NT2/D1 (cell line): Measurements from ENCODE around the gene SLC52A1.

Experiments
- DNase-seq: peaks from one replicate; pipeline ENCODE4 v3.0.0-alpha.2; 2011; ENCODE audit warnings: low read depth, low spot score
- H3K27me3 ChIP-seq: 2 replicates; pipeline ENCODE4 v1.6.0; 2011; ENCODE audit warnings: mild to moderate bottlenecking; ENCODE audit not compliant: insufficient read length, insufficient read depth
- H3K36me3 ChIP-seq: 2 replicates; pipeline ENCODE4 v1.6.1; 2011; ENCODE audit warnings: mild to moderate bottlenecking, low read length, mixed read lengths; ENCODE audit not compliant: insufficient read depth, insufficient read length
- H3K4me1 ChIP-seq: 2 replicates; pipeline ENCODE4 v1.5.1; 2011; ENCODE audit not compliant: insufficient read depth, insufficient read length
- H3K4me3 ChIP-seq: 2 replicates; pipeline ENCODE4 v1.5.1; 2011; ENCODE audit warnings: low read depth; ENCODE audit not compliant: insufficient read length
- H3K9ac ChIP-seq: 2 replicates; pipeline ENCODE4 v1.6.0; 2011; ENCODE audit warnings: low read depth; ENCODE audit not compliant: insufficient read length
- H3K9me3 ChIP-seq: 2 replicates; pipeline ENCODE4 v1.5.1; 2011; ENCODE audit warnings: mild to moderate bottlenecking, low read length; ENCODE audit not compliant: insufficient read depth
- SUZ12 ChIP-seq: IDR thresholded peaks from 2 replicates; pipeline ENCODE4 v1.6.1; 2011; ENCODE audit not compliant: insufficient read length, insufficient read depth; ENCODE audit errors: extremely low read depth
- YY1 ChIP-seq: IDR thresholded peaks from 2 replicates; pipeline ENCODE4 v1.6.1; 2011; ENCODE audit not compliant: insufficient read length, insufficient read depth
- ZNF274 ChIP-seq: IDR thresholded peaks from 2 replicates; pipeline ENCODE4 v1.6.1; 2011; ENCODE audit warnings: mild to moderate bottlenecking, low read depth, low read length

Gene SLC52A1

DNA sequence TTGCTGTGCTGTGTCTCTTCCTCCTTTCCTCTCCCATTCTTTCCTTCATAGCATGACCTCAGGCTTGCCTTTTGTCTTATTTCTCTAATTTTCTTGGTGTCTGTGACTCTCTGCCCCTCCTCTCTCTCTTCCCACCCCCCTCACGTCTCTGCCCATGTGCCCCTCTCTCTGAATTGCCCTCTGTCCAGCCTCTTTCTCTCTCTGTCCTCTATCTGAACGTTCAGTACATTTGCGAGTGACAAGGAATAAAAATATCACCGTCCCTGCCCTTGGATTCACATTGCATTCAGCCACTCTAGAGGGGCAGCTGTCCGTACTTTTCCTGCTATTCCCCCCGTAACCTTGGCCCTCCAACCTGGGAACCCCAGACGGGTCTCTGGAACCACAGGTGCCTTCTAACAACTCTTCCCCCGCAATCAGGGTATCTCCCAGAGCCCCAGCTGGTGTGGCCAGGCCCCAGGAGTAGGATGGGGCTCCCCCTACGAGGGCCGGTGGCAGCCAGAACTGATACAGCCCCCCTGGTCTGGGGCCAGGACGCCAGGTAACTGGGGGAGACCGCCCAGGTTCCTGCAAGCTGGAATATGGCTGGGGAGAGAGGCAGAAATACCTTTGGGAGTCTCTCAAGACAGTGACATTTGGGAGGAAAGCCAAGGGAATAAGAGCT, 35.7 kb downstream of the SLC52A1 start:
- TF ChIP-seq YY1: no peak
- TF ChIP-seq ZNF274: no peak
- TF ChIP-seq SUZ12: no peak
- Histone ChIP-seq H3K9ac (peak overlapping the region; percentile 90), H3K4me1 (peaks cover 14% of the 10 kb centered on the region), H3K36me3 (peaks cover 41% of the 10 kb centered on the region), H3K9me3 (no peaks in the 10 kb centered on the region), H3K27me3 (no peaks in the 10 kb centered on the region), H3K4me3 (peak overlapping the region; percentile 85)
- no peak for DNase-seq

GRCh38 chr17:4998732-4999429, 36.3 kb downstream of the SLC52A1 start:
- Histone ChIP-seq H3K9ac (peak overlapping the region; percentile 90), H3K27me3 (no peaks in the 10 kb centered on the region), H3K36me3 (peaks cover 34% of the 10 kb centered on the region), H3K9me3 (no peaks in the 10 kb centered on the region), H3K4me1 (peaks cover 14% of the 10 kb centered on the region), H3K4me3 (peak overlapping the region; percentile 85)
- no peak for DNase-seq
- no peak for TF ChIP-seq ZNF274
- no peak for TF ChIP-seq YY1
- TF ChIP-seq SUZ12: no peak

- DNase-seq: peak; percentile 22
- Histone ChIP-seq H3K9ac (peak overlapping the region; percentile 90), H3K36me3 (peaks cover 27% of the 10 kb centered on the region), H3K27me3 (no peaks in the 10 kb centered on the region), H3K4me1 (peaks cover 14% of the 10 kb centered on the region), H3K4me3 (peak overlapping the region; percentile 85), H3K9me3 (no peaks in the 10 kb centered on the region)
- TF ChIP-seq YY1: no peak
- no peak for TF ChIP-seq SUZ12
- TF ChIP-seq ZNF274: no peak
These were observed 37.0 kb downstream of the SLC52A1 start for GRCh38 chr17:4998027-4998731.

DNA sequence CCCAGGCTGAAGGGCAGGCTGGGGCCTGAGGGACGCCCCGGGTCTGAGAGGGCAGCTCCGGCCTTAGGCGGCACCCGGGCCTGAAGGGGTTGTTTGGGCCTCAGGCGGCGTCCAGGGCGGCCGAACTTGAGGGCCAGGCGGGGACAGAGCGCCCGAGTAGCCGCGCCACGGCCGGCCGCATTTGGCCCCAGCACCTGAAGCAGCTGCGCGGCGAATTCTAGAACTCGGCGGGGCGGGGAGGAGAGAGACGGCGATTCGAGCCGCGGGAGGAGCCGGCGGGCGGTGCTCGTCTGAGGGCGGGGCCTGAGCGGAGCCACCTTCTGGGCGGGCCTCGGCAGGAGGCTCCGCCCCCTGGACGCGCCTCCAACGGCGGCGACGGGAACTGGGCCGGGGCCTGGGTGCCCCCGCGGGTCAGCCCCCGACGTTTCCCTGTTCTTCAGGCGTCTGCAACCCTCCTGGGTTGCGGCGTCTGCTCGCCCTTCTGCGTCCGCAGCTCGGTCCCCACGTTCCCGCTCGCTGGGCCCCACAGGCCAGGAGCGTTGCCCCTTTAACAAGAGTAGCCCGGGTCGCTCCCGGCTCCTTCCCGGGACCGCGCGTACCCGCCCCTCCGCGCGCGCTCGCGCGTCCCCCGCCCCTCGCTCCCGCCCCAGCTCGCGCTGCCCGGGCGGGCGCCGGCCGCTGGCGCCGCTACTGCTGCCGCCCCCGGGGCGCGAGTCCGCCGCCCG, 37.8 kb downstream of the SLC52A1 start, which contains the start of the genes INCA1 and KIF1C:
Gene INCA1, minus strand, starts transcription at position 221 of the 725 bp plus-strand sequence. CDS start 3,085 bp downstream, outside the sequence.
Gene KIF1C, plus strand, starts transcription at position 649 of the 725 bp plus-strand sequence. CDS start 2,297 bp downstream, outside the sequence.
- Histone ChIP-seq H3K9ac (peak within 1 kb of the TSS; percentile 90), H3K9me3 (no peaks in the 10 kb centered on the region), H3K4me3 (peak within 1 kb of the TSS; percentile 85), H3K36me3 (peaks cover 25% of the 10 kb centered on the region), H3K27me3 (no peaks in the 10 kb centered on the region), H3K4me1 (peaks cover 14% of the 10 kb centered on the region)
- DNase-seq: peak; percentile 69
- no peak for TF ChIP-seq SUZ12
- TF ChIP-seq ZNF274: no peak
- TF ChIP-seq YY1: no peak

- Histone ChIP-seq H3K4me1 (peaks cover 4% of the 10 kb centered on the region), H3K27me3 (no peaks in the 10 kb centered on the region), H3K9me3 (no peaks in the 10 kb centered on the region), H3K36me3 (peaks cover 4% of the 10 kb centered on the region), H3K9ac (no peak overlapping the region), H3K4me3 (no peak overlapping the region)
- TF ChIP-seq ZNF274 (no peak), YY1 (no peak), SUZ12 (no peak)
- no peak for DNase-seq
These were observed 41.1 kb downstream of the SLC52A1 start for GRCh38 chr17:4994081-4994595.

DNA sequence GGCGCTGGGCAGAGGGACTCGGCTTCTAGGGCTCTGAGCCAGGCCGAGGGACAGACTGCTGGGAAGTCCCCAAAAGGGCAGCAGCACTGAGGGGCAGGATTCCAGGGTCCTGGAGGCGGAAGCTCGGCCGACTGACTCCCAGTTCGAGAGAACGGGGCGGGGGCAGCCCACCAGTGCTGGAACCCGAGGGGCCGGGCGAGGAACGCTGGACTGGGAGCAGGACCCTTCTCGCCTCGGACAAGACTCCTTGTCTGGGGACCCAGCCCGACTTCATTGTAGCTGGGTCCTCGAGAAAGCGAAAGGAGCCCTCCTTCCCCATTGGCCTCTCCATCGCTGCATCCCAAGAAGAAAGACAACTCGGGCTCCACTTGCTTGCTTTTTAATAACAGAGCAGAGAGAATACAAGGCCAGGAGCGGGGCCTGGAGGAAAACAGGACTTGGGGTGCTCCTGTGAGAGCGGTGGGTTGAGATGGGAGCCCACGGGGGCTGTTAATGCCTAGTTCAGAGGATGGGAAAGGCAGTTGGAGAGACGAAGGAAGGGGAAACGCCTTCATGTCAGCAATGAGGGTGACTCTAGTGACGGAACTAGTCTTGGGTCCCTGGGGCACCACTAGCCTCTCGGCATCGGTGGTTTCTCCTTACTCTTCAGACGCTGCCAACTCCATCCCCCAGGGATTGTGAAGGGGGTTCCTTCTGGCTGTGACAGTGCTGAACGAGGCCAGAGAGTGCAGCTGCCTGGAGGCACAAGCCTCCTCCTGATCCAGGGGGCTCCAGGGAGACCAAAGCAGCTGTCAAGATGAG, 47.3 kb downstream of the SLC52A1 start:
- Histone ChIP-seq H3K4me1 (peaks cover 4% of the 10 kb centered on the region), H3K4me3 (peak overlapping the region; percentile 85), H3K9me3 (no peaks in the 10 kb centered on the region), H3K9ac (peak overlapping the region; percentile 90), H3K36me3 (peaks cover 4% of the 10 kb centered on the region), H3K27me3 (no peaks in the 10 kb centered on the region)
- no peak for DNase-seq
- no peak for TF ChIP-seq SUZ12
- no peak for TF ChIP-seq ZNF274
- TF ChIP-seq YY1: no peak
